SU-DHL-6 (cell line): ENCODE data around the gene PDHX.

Experiments
- H2AFZ ChIP-seq: fragments of 200-600 bp; sonication (generic); 2 replicates; pipeline ENCODE4 v1.6.1; 2014; ENCODE audit warnings: low read depth, mild to moderate bottlenecking, moderate library complexity, mixed read lengths, antibody characterized with exemption, low read length; ENCODE audit not compliant: severe bottlenecking
- H3F3A ChIP-seq: fragments of 200-600 bp; shearing (Covaris generic); 2 replicates; pipeline ENCODE4 v1.6.0; 2016; ENCODE audit warnings: antibody characterized with exemption, mild to moderate bottlenecking; ENCODE audit not compliant: insufficient read depth
- H3K27ac ChIP-seq: fragments of 200-600 bp; sonication (generic); 2 replicates; pipeline ENCODE4 v1.5.1; 2016; ENCODE audit warnings: low read depth, mild to moderate bottlenecking, low read length, moderate library complexity, mixed read lengths
- H3K27me3 ChIP-seq: fragments of 200-600 bp; sonication (generic), shearing (Covaris generic); 2 replicates; pipeline ENCODE4 v1.6.0; 2014; ENCODE audit warnings: mild to moderate bottlenecking, low read length
- H3K36me3 ChIP-seq: fragments of 200-600 bp; sonication (generic); 2 replicates; pipeline ENCODE4 v1.6.1; 2014; ENCODE audit warnings: mild to moderate bottlenecking, low read length, mixed read lengths
- H3K4me2 ChIP-seq: fragments of 300-600, 200-600 bp; shearing (Covaris generic), sonication (generic); 2 replicates; pipeline ENCODE4 v1.6.0; 2014; ENCODE audit warnings: low read length, low read depth, mild to moderate bottlenecking; ENCODE audit not compliant: poor library complexity, severe bottlenecking
- H3K4me3 ChIP-seq: fragments of 200-600 bp; sonication (generic); 2 replicates; pipeline ENCODE4 v1.5.1; 2014; ENCODE audit warnings: antibody characterized with exemption, low read length, mild to moderate bottlenecking, mixed read lengths; ENCODE audit not compliant: insufficient read depth, poor library complexity, severe bottlenecking
- H3K79me2 ChIP-seq: fragments of 200-600 bp; sonication (generic); 2 replicates; pipeline ENCODE4 v1.6.1; 2014; ENCODE audit warnings: mild to moderate bottlenecking, low read length, moderate library complexity; ENCODE audit not compliant: insufficient read depth
- H3K9ac ChIP-seq: fragments of 200-600 bp; sonication (generic); 2 replicates; pipeline ENCODE4 v1.7.0; 2014; ENCODE audit warnings: mild to moderate bottlenecking, low read length
- H3K9me2 ChIP-seq: fragments of 200-600 bp; sonication (generic); replicated peaks from 2 replicates; pipeline ENCODE4 v1.6.1; 2014; ENCODE audit warnings: low read length; ENCODE audit not compliant: insufficient read depth
- H3K9me3 ChIP-seq: fragments of 200-600 bp; sonication (generic); 2 replicates; pipeline ENCODE4 v1.6.1; 2014; ENCODE audit warnings: low read length, mixed read lengths; ENCODE audit not compliant: insufficient read depth
- H4K20me1 ChIP-seq: fragments of 200-600 bp; sonication (generic); 2 replicates; pipeline ENCODE4 v1.6.1; 2014; ENCODE audit warnings: low read depth, mild to moderate bottlenecking, antibody characterized with exemption, low read length, moderate library complexity, mixed read lengths
- CTCF ChIP-seq: fragments of 200-600 bp; sonication (generic); IDR thresholded peaks from one replicate; pipeline ENCODE4 v1.5.1; 2017; ENCODE audit warnings: antibody characterized with exemption, mild to moderate bottlenecking, low read length, moderate library complexity; ENCODE audit not compliant: insufficient read depth, poor library complexity, severe bottlenecking
- EZH2phosphoT487 ChIP-seq: fragments of 200-600 bp; sonication (generic), shearing (Covaris generic); conservative IDR thresholded peaks from 2 replicates; pipeline ENCODE4 v1.6.1; 2018; ENCODE audit warnings: mild to moderate bottlenecking, antibody characterized with exemption, low read length, moderate library complexity, mixed read lengths

PDHX gene

GRCh38 chr11:34962034-34962433 is 45.6 kb downstream of the PDHX start:
- H3K36me3 ChIP-seq = peaks cover 11% of the 10 kb centered on the region; the same call in 1 of the 2 replicates
- H2AFZ ChIP-seq = no peak overlapping the region
- H3K4me2 ChIP-seq = no peak overlapping the region
- no peak for TF ChIP-seq EZH2phosphoT487
- no peak for TF ChIP-seq CTCF
- no peaks in the 10 kb centered on the region for H3K27me3 ChIP-seq
- no peak overlapping the region for H3K9ac ChIP-seq
- H3K9me2 ChIP-seq = no peaks in the 10 kb centered on the region
- H3K79me2 ChIP-seq = no peaks in the 10 kb centered on the region
- no peaks in the 10 kb centered on the region for H3F3A ChIP-seq
- H3K4me3 ChIP-seq = no peak overlapping the region
- no peaks in the 10 kb centered on the region for H3K9me3 ChIP-seq
- H4K20me1 ChIP-seq = no peaks in the 10 kb centered on the region
- H3K27ac ChIP-seq = no peak overlapping the region

- Histone ChIP-seq H4K20me1 (no peaks in the 10 kb centered on the region), H3K9me2 (no peaks in the 10 kb centered on the region), H3K27me3 (no peaks in the 10 kb centered on the region), H3K27ac (no peak overlapping the region), H3K36me3 (peaks cover 18% of the 10 kb centered on the region; the same call in 1 of the 2 replicates), H3K79me2 (no peaks in the 10 kb centered on the region), H3K4me2 (no peak overlapping the region), H3K4me3 (no peak overlapping the region), H2AFZ (no peak overlapping the region), H3K9me3 (no peaks in the 10 kb centered on the region), H3F3A (no peaks in the 10 kb centered on the region), H3K9ac (no peak overlapping the region)
- no peak for TF ChIP-seq CTCF
- TF ChIP-seq EZH2phosphoT487 = no peak
Measured at GRCh38 chr11:34963351-34963750, 46.9 kb downstream of the PDHX start.

GRCh38 chr11:34964610-34965331 is 48.4 kb downstream of the PDHX start:
- Histone ChIP-seq H3F3A (no peaks in the 10 kb centered on the region), H3K79me2 (no peaks in the 10 kb centered on the region), H3K4me2 (no peak overlapping the region), H3K27ac (no peak overlapping the region), H3K9me2 (no peaks in the 10 kb centered on the region), H4K20me1 (no peaks in the 10 kb centered on the region), H3K4me3 (no peak overlapping the region), H2AFZ (no peak overlapping the region), H3K9me3 (no peaks in the 10 kb centered on the region), H3K27me3 (no peaks in the 10 kb centered on the region), H3K36me3 (peaks cover 13% of the 10 kb centered on the region; the same call in 1 of the 2 replicates), H3K9ac (no peak overlapping the region)
- TF ChIP-seq CTCF = no peak
- TF ChIP-seq EZH2phosphoT487 = no peak
